HG03159 (cell line): ENCODE measurements around the gene CT45A1.
A peak's percentile ranks its signal among the peaks of the same experiment; 100 is the strongest.
"Not testable (repeated sequence)": the region's sequence is repeated elsewhere in the genome, so short reads cannot be mapped to it uniquely, and the experiment has no call there.

ENCODE experiments used
- ATAC-seq: cut with Tn5 transposase; IDR thresholded peaks from one replicate; pipeline ENCODE4 v1.9.1; 2021; ENCODE audit warnings: mild to moderate bottlenecking, moderate library complexity; ENCODE audit not compliant: unreplicated experiment

Gene CT45A1

GRCh38 chrX:135713183-135713689 lies at the start of gene CT45A1:
Gene CT45A1 (plus strand): TSS chrX:135713639. CDS start chrX:135718941, 5,302 bp downstream.
- ATAC-seq, result not testable (repeated sequence)

DNA sequence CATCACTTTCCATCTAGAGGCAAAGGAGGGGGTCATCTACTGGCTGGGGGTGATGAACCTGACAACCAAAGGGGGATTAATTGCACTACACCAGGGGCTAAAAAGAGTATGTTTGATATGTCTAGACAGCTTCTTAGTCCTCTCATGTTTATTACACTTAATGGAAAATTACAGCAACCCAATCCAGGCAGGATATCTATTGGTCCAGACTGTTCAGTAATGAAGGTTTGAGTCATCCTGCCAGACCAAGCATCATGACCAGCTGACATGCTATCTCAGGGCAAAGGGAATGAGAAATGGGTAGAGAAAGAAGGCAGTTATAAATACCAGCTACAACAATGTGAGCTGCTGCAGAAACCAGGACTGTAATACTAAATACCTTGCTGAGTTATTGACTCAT lies 40.5 kb upstream of the CT45A1 start:
- not testable (repeated sequence) for ATAC-seq

GRCh38 chrX:135688137-135688536 lies 25.3 kb upstream of the CT45A1 start:
- ATAC-seq, result no peak

DNA sequence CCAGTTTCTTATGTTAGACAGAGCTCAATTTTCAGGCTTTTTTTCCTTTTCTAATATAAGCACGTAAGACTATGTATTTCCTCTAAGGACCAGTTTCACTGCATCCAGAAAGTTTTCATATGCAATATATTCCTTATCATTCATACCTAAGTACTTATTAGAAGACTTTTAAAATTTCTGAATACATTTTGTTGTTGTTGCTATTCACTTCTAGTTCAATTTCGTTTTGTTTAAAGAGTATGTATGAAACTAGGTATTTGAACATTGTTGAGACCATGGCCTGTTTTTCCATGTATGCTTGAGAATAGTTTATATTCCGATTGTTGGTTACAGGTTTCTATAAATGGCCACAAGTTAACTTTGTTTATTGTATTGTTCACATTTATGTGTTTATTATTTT lies 18.0 kb upstream of the CT45A1 start:
- ATAC-seq, result no peak

DNA sequence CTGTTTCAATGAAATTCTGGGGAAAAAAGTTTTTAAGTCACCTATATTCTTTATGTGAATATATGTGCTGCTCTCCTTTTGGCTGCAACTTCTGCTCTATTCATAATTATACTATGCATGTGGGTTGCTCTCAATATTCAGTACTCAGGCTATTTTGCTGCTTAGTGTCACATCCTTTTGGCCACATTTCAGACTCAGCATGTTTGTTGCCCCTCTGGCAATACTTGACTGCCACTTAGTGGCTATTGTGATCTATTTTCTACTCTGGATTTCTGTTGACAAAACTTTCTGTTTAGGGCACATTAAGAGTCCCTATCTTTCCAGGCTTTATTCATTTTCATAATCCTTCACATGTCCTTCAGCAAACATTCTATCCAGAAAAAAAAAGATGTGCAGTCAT lies 15.8 kb upstream of the CT45A1 start:
- no peak for ATAC-seq

DNA sequence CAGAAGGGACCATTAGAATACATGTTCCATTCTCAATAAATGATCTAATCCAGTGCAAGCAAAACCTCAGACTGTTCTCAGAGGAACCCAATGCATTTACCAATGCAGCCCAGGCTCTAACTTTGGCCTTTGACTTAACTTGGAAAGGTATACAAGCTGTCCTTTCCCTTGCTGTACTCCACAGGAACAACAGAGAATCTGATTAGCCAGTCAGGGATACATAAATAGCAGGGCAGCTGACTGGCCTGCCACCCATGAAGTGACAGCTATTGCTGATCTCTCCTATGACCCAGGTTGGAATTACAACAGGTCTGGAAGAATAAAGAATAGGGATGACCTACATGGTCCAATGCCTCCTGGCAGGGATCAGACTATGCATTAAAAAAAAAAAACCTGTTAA lies 14.5 kb upstream of the CT45A1 start:
- ATAC-seq, result no peak

DNA sequence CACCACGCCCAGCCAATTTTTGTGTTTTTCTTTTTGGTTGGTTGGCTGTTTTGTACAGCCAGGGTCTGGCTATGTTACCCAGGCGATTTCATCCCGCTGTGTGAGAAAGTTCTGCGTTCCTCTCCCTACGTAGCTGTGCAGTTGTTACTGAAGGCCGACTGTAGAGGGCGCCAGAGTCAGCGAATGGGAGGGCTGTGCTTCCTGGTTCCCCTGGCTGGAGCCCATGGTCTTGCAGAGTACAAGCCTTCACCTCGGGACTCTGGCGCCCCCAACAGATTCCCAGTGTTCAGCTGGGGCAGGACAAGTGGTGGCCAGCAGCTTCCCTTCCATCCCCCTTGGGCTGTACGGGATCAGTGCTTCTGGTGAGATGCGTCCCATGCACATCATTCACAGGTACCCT lies 5.6 kb upstream of the CT45A1 start:
- no peak for ATAC-seq

GRCh38 chrX:135713795-135714194 lies 356 bp downstream of the CT45A1 start:
- ATAC-seq, result no peak

DNA sequence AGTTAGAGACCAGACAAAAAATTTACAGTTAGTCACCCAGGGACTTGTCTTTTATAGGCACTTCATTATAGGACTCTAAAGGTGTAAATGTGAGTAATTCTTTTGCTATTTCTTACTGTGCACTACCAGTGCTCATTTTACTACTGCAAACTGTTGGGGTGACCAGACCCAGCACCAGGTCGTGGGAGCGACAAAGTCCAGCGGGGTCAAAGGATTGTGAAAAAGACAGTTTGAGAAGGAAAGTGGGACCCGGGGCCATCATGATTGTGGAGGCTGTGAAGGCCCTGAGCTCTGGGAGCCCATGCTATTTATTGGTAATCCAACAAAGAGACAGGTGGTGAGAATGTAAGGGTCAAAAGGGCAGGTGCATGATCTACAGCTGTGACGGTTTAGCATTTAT lies 21.2 kb downstream of the CT45A1 start:
- not testable (repeated sequence) for ATAC-seq

- ATAC-seq, result peak; percentile 58
These were observed 24.1 kb downstream of the CT45A1 start for GRCh38 chrX:135737366-135738071.

DNA sequence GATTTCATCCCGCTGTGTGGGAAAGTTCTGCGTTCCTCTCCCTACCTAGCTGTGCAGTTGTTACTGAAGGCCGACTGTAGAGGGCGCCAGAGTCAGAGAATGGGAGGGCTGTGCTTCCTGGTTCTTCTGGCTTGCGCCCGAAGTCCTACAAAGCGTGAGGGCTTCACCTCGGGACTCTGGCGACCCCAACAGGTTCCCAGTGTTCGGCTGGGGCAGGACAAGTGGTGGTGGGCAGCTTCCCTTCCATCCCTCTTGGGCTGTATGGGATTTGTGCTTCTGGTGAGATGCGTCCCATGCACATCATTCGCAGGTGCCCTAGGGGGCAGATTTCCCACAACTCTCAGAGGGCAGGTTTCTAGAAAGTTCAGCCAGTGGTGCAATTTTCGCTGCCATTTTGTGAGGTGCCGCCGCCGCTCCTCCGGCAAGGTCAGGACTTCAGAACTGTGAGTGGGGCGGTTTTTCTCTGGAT lies 27.3 kb downstream of the CT45A1 start:
- peak; percentile 56 for ATAC-seq

GRCh38 chrX:135741192-135741715 lies 27.8 kb downstream of the CT45A1 start:
- ATAC-seq, result no peak

GRCh38 chrX:135744739-135745138 lies 31.3 kb downstream of the CT45A1 start:
- not testable (repeated sequence) for ATAC-seq

DNA sequence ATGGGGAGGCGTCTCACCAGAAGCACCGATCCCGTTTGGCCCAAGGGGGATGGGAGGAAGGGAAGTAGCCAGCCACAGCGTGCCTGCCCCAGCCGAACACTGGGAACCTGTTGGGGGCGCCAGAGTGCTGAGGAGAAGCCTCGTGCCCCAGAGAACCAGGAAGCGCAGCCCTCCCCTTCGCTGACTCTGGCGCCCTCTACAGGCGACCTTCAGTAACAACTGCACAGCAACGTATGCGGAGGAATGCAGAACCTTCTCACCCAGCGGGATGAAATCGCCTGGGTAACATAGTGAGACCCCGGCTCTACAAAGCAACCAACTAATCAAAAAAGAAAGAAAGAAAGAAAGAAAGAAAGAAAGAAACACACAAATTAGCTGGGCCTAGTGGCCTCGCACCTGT lies 54.7 kb downstream of the CT45A1 start, which contains the start of gene CT45A3:
Gene CT45A3 (minus strand): TSS at position 101 of the 400 bp plus-strand sequence. CDS start 3,747 bp downstream, outside the sequence.
- not testable (repeated sequence) for ATAC-seq
